ENCODE results near the gene FARP1. TPM values are rescaled to one million over a fixed set of nuclear protein-coding genes. Genes with fewer than 3 reads are reported as not detected.

FARP1 gene
- total RNA-seq, 2 donors from 2014 or later, result 61.4 to 89.2 TPM

- DNase-seq (ENCODE audit: low spot score), result no peak
- intact Hi-C loops (cut with DNase I), result loop anchor here in 1 of 2 donors (10.0 kb wide), 1 partner anchor 61 kb away; no protein-coding TSS in a partner anchor
These were observed 340.9 kb downstream of the FARP1 start for GRCh38 chr13:98483601-98484288.

DNA sequence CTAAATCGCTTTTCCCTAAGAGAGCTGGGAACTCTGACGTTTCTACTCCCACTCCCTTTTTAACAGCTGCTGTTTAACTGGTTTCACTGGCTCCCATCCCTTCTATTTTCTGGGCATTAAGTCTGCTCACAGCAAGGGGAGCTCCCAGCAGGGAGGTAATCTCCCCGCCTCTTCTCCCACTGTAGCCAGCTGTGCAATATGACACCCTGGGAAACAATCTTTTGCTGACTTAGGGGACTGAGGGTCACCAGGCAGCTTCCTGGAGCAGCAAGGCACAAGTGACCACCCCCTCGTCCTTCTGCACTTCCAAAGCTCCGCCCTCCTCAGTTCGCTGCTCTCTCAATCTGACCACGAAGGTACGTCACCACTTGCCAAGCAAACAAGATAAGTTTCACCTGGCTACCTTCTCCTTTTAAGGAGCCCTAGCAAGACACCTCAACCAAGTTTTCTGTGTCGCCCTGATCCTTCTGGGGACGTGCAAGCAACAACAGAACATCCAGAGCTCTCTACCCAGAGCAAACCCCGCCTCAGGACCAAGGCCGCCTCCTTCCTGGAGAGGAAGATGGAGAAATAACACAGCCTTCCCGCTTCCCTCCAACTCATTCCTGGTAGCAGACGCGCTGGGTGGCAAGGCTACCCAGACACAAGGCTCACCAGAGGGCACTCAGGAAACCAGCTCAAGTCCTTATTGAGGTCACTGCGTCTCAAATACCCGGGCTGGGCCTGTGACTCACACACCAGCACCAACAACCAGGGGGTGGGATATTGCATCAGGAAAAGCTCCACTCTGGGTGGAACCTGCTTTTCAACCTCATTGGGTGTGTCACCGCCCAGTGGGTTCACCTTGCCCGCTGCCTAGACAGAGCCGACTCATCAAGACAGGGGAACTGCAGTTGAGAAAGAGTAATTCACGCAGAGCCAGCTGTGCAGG, 341.7 kb downstream of the FARP1 start:
- DNase-seq (ENCODE audit: low spot score), result peak; percentile 92
- intact Hi-C loops (cut with DNase I), result loop anchor here in 1 of 2 donors (10.0 kb wide), 1 partner anchor 60 kb away; no protein-coding TSS in a partner anchor

DNA sequence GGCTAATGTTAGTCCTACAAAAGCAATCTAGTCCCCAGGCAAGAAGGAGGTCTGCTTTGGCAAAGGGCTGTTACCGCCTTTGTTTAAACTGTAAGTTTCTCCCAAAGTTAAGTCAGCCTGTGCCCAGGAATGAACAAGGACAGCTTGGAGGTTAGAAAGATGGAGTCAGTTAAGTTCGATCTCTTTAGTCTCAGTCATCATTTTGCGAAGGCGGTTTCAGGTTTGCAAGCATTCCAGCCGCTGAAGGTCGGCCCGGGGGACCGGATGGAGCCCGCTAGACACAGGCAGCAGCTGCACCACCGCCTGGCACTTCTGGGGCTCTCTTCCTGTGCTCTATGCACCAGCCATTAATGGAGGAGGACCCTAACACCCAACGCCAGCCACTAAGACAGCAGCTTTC, 342.7 kb downstream of the FARP1 start:
- intact Hi-C loops (cut with DNase I), result loop anchor here in 1 of 2 donors (10.0 kb wide), 1 partner anchor 59 kb away; no protein-coding TSS in a partner anchor
- no peak for DNase-seq (ENCODE audit: low spot score)

- intact Hi-C loops (cut with DNase I), result loop anchor here in 1 of 2 donors (10.0 kb wide), 1 partner anchor 58 kb away; no protein-coding TSS in a partner anchor
- DNase-seq (ENCODE audit: low spot score), result no peak
These were observed 343.5 kb downstream of the FARP1 start for GRCh38 chr13:98486412-98486811.

- intact Hi-C loops (cut with DNase I), result loop anchor here in 1 of 2 donors (10.0 kb wide), 1 partner anchor 58 kb away; no protein-coding TSS in a partner anchor
- DNase-seq (ENCODE audit: low spot score), result no peak
These were observed 344.1 kb downstream of the FARP1 start for GRCh38 chr13:98487016-98487415.

- no peak for DNase-seq (ENCODE audit: low spot score)
- intact Hi-C loops (cut with DNase I), result loop anchor here in 1 of 2 donors (10.0 kb wide), 1 partner anchor 57 kb away; no protein-coding TSS in a partner anchor
These were observed 344.6 kb downstream of the FARP1 start for GRCh38 chr13:98487522-98487921.

DNA sequence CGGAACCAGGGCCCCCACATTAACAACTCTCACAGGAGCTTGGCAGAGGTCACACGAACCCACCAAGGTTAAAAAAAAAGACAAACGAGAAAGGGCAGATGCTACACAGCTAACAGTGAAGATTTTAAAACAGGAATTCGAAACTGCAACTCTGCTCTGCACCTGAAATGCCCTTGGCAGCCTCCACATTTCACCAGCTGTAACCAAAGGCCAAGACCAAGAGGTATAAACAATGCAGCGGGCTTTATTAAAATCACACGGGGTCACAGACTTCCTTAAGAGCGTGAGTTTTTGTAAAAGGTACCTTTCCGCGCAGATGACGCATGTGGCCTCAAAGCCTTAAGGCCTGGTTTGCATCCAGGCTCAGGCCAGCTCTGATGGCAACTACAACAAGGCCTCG, 345.8 kb downstream of the FARP1 start:
- no peak for DNase-seq (ENCODE audit: low spot score)
- intact Hi-C loops (cut with DNase I), result loop anchor here in 1 of 2 donors (10.0 kb wide), 1 partner anchor 56 kb away; no protein-coding TSS in a partner anchor

DNA sequence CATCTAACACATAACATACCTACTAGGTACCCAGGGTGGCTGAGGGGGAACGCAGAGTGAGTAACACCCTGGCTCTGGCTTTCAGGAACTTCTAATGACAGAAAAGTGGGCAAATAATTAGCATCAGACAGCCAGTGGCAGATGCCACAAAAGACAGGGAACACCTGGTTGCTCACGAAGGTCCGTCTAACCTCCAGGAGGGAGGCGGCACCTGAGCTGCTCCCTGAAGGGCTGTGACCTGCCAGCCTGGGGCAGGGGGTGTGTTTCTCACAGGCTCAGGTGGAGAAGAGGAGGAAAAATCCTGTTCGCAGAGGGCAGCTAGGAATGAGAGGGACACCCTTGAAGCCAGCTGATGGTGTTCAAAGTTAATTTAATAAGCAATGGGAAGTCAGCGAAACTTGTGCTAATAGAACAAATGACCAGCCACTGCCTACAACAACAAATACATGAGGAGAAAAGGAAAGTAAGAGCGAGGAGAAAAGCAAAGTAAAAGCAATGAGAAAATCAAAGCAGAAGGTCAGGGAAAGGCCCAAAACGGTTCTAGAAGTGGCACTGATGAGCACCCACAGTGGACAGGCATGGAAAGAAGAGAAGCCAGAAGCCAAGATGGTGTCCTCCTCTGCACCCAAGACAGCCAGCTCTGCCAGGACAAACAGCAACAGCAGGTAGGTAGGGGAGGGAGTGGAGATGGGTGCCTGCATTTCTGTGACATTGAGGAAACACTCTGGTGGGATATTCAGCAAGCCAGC, 346.7 kb downstream of the FARP1 start:
- intact Hi-C loops (cut with DNase I), result loop anchor here in 1 of 2 donors (10.0 kb wide), 1 partner anchor 55 kb away; no protein-coding TSS in a partner anchor
- no peak for DNase-seq (ENCODE audit: low spot score)

DNA sequence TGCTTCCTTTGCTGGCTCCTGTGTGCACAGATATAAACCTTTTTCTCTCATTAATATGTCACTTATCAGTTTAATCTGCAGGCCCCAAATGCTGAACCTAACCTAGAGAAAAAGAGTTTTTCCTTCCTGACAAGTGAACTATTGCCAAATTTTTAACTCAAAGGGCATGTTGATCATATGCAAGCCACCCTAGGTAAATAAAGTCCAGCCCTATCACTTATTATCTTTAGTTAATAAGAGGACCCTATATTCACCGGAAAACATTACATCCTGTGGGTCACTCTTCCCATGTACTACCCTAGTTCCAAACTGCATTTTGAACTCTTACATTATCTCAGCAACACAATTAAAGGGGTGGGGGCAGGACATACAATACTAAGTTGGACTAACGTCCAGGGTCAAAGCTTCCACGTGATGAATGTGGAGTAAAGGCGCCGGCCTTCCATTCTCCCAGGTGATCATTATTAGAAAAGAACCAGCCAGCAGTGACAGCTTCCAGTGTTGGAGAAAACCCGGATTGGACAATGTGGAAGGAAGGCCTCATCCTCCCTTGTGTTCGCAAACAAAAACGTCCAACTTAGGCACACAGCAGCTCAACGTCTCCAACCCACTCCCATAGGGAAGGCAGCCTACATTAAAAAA, 347.4 kb downstream of the FARP1 start:
- intact Hi-C loops (cut with DNase I), result no loop called here
- DNase-seq (ENCODE audit: low spot score), result no peak

- intact Hi-C loops (cut with DNase I), result no loop called here
- DNase-seq (ENCODE audit: low spot score), result no peak
These were observed 348.0 kb downstream of the FARP1 start for GRCh38 chr13:98490866-98491265.

DNA sequence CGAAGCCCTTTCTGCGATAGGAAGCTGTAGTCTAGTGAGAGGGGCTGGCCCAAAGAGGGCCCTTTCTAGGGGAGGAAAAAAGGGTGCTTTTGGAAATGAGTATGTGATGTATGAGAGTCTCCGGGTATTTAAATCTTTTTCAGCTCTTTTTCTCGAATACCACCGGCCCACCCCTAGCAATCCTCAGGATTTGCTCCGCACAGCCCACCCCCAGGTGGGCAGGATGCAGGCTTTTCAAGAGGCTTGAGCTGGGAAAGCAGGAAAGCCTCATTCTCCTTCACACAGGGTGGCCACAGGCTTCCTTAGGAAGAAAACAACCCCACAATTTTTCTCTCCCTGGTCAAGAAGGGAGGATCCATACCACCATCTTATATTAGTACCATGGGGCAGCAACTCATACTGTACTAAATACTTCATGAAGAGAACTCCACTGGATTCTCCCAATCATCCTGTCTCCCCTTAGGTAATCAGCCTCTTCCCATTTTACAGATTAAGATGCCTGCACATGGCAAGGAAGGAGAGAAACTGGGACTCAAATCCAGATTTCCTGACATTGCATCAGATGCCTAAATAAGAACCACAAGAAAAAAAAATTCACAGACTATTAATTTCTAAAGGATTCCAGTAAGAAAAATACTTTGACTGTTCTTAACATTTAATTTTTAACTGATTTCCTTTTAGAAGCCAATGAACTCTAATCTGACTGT, 349.6 kb downstream of the FARP1 start:
- no peak for DNase-seq (ENCODE audit: low spot score)
- intact Hi-C loops (cut with DNase I), result no loop called here

- intact Hi-C loops (cut with DNase I), result no loop called here
- no peak for DNase-seq (ENCODE audit: low spot score)
These were observed 350.3 kb downstream of the FARP1 start for GRCh38 chr13:98493042-98493712.

GRCh38 chr13:98494769-98495168, 351.9 kb downstream of the FARP1 start:
- DNase-seq (ENCODE audit: low spot score), result no peak

DNA sequence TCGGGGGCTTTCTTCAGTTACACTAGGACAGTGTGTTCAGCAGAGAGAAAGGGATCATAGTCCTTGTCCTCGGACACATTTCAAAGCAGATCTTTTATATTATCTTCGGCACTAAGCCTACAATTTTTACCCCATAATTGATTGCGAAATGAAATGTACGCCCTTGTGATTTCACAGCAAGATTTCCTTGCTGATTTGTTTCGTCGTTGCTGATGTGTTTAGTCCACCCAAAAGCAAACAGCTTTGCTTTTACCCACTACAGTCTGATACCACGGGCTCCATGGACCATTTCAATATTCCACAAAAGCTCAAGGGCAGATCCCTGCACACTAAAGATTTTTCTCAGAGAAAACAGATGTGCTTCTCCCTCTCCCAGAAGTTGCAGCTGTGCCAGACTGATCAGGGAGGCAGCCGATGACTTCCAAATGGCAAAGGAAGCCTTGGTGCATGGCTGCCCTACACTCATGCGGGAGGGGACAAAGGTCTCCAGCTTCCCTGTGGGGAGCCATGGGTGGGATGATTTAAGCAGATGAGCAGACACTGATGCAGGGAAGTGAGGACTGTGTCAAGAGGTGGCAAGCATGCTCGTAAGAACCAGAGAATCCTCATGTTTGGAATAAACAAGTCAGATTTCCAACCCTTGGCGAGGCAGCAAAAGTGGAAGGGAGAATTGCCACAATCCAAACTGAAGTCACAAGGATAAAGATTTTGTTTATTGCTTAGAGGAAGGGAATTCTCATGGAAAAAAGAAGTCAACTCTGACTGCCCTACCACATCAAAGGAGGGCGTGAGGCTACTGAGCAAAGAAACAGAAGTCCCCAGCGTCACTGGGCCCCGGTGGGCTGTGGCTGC, 353.0 kb downstream of the FARP1 start:
- DNase-seq (ENCODE audit: low spot score), result no peak
- intact Hi-C loops (cut with DNase I), result no loop called here

More at GRCh38 chr13:98494769-98495168, 351.9 kb downstream of the FARP1 start:
- intact Hi-C loops (cut with DNase I), result no loop called here

- intact Hi-C loops (cut with DNase I), result no loop called here
- no peak for DNase-seq (ENCODE audit: low spot score)
These were observed 353.5 kb downstream of the FARP1 start for GRCh38 chr13:98496479-98496791.

DNA sequence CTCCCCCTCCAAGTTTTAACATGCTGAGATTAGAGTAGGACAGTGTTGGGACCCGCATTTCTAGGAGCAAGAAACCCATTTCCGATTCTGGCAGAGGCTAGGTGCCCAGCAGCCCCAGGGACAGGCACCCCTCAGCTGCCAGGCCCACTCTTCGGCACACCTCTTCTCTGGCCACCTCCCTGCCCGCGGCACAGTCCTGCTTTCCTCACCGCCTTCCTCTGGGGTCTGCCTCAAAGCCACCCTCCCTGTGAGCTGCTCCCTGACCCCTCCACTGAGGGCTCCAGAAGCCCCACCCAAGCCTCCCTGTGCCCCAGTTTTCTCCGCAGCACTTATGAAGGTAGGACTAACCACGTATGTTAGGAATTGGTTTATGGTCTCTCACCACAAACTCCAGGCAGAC, 354.1 kb downstream of the FARP1 start:
- intact Hi-C loops (cut with DNase I), result no loop called here
- no peak for DNase-seq (ENCODE audit: low spot score)

DNA sequence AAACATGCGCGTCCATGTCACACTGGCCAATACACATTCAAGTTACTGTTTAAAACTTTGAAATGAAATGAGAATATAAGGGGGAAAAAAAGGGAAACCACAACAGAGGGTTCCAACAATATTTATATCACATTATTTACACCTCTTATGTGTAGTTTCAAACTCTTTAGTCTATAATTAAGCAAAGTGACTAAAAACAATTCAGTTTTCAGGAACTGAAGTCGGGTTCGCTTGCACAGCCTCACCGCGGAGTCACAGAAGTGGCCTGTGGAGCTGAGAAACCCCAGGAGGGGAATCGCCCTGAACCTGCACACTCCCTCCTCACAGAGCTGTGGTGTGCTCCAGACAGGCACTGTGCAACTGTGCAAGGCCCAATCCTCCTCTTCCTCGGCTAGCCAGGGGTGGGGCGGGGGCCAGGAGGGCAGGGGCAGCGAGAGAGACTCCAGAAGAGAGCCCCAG, 358.1 kb downstream of the FARP1 start:
- no peak for DNase-seq (ENCODE audit: low spot score)
- intact Hi-C loops (cut with DNase I), result loop anchor here in 1 of 2 donors (10.0 kb wide), 1 partner anchor 74 kb away; the partner anchor contains the start of gene STK24
